ENCODE measurements around the gene ELP4.

ELP4 gene

DNA sequence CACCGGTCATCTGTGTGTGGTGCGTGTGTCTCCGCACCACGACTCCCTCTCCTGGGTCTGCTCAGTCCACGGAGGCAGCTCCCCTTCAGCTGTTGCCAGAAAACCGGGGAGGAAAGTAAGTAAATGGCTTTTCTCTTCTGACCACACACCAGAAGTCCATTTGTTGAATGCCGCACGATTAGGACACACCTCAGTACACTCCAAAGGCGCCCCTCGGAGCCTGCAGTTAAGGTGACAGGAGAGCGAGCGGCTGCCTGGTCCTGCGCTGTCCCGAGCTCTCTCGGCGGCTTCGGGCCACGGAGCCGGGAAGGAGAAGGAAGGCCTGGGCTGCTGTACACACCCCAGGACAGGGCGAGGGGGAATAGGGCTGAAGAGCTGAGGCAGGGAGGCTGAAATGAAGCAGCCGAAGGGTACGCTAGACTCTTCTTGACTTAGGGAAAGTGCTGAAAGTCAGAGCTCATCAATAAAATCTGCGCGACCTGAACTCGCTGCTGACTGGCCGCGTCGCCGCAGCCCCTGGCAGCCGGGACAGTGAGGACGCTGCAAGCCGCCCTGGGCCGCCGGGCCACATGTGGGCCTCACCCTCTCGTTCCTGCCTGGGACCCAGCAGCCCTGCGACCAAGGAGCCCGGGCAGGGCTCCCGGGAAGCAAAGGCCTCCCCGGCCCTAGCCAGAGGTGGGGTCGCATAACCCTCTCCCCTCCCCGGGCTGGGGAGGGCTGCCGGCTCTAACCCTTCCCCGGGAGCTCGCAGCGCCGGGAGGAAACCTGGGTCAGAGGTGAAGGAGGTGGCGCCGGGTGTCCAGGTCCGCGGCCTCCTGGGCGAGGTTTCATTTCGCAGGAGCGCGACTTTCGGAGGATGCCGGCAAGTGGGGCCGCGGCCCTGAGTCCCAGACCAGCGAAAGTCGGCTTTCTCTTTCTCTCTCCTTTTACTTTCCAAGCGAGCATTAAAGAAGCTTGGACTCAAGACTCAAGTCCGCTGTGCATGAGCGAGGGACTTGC, 303.1 kb downstream of the ELP4 start:
- DNase-seq (ENCODE audit: low read depth), result no peak

DNA sequence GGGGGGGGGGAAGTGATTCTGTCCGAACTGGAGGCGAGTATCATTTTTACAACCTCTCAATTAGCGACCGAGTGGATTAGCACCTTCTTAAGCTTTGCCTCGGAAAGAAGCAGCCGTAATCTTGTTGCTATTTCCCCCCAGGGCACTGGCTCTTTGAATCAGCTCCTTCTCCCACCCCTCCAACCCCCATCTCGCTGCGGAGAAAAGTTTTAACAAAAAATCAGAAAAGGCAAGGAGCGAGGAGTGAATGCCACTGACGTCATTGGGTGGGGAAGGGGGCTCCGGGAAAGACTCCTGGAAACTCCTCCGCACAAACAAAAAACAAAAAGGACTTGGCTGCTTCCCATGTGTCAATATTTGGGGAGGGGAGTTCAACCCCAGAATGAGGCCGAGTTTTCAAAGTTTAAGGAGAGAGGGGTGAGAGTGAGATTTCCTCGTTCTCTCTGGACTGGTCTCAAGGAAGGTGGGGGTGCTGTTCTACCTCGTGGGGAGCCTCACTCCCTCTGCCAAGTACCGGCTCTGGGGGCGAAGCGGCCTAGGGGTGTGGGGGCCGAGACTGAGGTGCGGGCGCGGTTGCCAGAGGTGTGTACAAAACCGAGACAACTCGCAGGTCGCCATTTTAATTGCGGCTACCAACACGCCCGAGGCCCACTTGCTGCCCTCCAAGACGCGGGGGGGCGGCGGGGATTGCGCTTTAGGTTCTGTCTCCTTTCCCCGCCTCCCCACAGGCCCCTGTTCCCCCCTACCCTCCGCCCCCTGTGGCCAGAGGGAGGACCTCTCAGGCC, 304.0 kb downstream of the ELP4 start:
- no peak for DNase-seq (ENCODE audit: low read depth)

GRCh38 chr11:31814176-31814868, 304.8 kb downstream of the ELP4 start:
- no peak for DNase-seq (ENCODE audit: low read depth)

- DNase-seq (ENCODE audit: low read depth), result no peak
These were observed 306.3 kb downstream of the ELP4 start for GRCh38 chr11:31815711-31816467.

- no peak for DNase-seq (ENCODE audit: low read depth)
These were observed 307.0 kb downstream of the ELP4 start for GRCh38 chr11:31816468-31817053.

DNA sequence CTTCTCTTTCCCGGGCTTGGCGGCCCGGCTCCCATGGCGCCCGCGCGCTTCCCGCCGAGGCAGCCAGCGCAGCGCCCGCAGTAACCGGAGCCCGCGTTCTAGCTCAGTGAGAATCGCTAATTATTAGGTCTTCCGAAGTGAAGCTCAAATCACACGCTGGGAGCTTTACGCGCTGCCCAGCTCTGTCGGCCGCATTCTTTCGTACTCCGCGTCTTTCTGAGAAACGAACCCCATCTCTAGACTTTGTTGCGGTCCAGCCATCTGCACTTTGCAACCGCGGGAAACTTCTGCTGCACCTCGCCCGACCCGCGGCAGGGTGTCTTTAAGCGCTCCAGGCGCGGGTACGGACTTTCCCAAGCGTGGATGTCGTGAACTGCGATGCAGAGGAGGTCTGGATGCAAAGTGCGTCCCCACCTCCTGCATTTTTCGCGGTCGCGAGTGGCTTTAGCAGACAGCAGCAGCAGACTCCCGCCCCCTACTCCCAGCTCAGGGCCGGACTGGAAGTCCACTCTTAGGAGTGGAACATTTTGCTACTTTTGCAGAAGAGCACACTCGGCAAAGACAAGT, 307.6 kb downstream of the ELP4 start:
- no peak for DNase-seq (ENCODE audit: low read depth)

DNA sequence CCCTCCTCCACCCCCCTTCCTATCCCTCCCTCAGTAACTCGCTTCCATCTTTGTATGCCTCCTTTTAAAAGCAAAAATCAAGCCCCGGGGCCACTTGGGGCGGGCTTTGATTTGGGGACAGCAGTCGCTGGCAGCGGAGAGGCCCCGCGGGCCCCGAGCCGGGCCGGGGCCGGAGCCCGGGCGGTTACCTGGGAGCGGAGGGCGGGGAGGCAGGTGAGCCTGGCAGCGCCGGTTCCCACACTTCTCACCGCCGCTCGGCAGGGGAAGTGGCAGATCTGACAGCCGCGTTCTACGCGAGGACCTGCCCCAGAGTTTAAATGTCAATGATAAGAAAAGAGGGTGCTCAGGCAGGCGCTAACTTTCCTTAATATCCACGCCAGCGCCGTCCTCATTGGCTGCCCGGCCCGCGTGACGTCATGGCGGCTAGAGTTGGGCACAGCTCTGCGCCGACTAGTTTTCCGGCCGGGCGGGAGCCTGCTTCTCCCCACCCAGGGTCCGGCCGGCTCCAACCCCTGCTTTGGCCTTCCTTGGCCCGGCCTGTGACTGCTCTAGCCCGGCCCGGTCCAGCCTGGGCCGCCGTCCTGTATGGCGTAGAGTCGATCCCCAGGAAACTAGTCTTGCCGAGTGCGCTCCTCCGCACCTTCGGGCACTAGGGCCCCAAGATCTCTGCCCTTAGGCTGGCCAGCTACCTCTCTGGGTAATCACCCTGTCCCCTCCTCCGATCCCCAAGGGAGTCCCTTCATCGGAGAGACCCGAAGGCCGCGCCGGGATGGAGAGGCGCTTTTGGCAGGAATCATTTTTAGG, 308.3 kb downstream of the ELP4 start:
- DNase-seq (ENCODE audit: low read depth), result no peak

- DNase-seq (ENCODE audit: low read depth), result no peak
These were observed 308.8 kb downstream of the ELP4 start for GRCh38 chr11:31818425-31818755.

DNA sequence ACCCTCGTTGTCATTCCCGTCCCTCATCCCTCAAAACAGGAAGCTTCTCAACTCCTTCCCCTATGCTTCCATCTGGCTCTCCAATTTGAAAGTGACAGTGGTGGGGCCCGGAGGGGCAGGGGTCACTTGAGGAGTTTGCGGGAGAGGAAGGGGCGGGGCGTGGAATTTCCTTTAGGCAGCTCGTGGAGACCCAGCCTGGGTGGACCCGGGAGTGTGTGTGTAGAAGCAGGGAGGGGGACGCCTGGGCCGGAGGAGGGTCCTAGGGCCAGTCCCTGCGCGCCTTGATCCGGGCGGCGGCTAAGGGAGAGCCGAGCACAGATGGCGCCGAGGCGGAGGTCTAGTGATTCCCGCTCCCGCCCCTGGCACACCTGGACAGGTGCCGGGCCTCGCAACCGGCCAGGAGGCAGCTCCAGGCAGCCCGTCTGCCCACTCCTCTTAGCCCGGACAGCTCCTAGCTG, 309.3 kb downstream of the ELP4 start:
- DNase-seq (ENCODE audit: low read depth), result no peak

- no peak for DNase-seq (ENCODE audit: low read depth)
These were observed 310.3 kb downstream of the ELP4 start for GRCh38 chr11:31819621-31820437.

DNA sequence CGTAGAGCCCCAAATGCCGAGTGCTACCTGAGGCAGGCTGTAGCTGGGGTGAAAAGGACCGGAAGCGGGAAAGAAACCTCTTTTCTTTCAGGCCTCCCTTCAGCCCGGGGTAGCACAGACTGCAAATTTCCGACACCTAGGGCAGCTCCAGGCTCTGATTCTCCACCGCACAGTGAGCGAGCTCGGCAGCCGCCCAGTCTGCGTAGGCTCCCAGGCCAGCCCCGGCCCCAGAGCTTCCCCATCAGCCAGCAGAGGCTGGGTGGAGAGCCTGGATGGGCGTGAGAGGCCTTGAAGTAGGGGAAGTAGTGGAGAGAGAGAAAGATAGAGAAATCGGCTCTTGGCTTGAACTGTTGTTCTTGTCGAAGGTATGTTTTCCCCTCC, 310.9 kb downstream of the ELP4 start:
- DNase-seq (ENCODE audit: low read depth), result no peak

GRCh38 chr11:31821235-31821764, 311.7 kb downstream of the ELP4 start:
- no peak for DNase-seq (ENCODE audit: low read depth)

- DNase-seq (ENCODE audit: low read depth), result no peak
These were observed 312.2 kb downstream of the ELP4 start for GRCh38 chr11:31821766-31822165.

- DNase-seq (ENCODE audit: low read depth), result no peak
These were observed 312.8 kb downstream of the ELP4 start for GRCh38 chr11:31822175-31822926.

- no peak for DNase-seq (ENCODE audit: low read depth)
These were observed 313.5 kb downstream of the ELP4 start for GRCh38 chr11:31822927-31823643.

GRCh38 chr11:31823644-31824331, 314.2 kb downstream of the ELP4 start:
- DNase-seq (ENCODE audit: low read depth), result no peak

GRCh38 chr11:31824332-31824878, 314.8 kb downstream of the ELP4 start:
- no peak for DNase-seq (ENCODE audit: low read depth)

Measured in stimulated activated CD8-positive, alpha-beta memory T cell treated with anti-CD3 and anti-CD28 coated beads, Interleukin-4, amount 100 ng/mL, for 24 hours (primary cell).